Measurements from ENCODE around the gene PPP1R3C. TPM values are rescaled to one million over a fixed set of nuclear protein-coding genes. Genes with fewer than 3 reads are reported as not detected.

PPP1R3C gene
- total RNA-seq, 4 donors from 2014 or later, result 1.7 to 8.8 (median 5.1) TPM

- no peak for TF ChIP-seq CTCF (IDR thresholded peaks at IDR 0.05; ENCODE audit: low read depth)
These were observed 26.9 kb downstream of the PPP1R3C start for GRCh38 chr10:91605968-91606367.

DNA sequence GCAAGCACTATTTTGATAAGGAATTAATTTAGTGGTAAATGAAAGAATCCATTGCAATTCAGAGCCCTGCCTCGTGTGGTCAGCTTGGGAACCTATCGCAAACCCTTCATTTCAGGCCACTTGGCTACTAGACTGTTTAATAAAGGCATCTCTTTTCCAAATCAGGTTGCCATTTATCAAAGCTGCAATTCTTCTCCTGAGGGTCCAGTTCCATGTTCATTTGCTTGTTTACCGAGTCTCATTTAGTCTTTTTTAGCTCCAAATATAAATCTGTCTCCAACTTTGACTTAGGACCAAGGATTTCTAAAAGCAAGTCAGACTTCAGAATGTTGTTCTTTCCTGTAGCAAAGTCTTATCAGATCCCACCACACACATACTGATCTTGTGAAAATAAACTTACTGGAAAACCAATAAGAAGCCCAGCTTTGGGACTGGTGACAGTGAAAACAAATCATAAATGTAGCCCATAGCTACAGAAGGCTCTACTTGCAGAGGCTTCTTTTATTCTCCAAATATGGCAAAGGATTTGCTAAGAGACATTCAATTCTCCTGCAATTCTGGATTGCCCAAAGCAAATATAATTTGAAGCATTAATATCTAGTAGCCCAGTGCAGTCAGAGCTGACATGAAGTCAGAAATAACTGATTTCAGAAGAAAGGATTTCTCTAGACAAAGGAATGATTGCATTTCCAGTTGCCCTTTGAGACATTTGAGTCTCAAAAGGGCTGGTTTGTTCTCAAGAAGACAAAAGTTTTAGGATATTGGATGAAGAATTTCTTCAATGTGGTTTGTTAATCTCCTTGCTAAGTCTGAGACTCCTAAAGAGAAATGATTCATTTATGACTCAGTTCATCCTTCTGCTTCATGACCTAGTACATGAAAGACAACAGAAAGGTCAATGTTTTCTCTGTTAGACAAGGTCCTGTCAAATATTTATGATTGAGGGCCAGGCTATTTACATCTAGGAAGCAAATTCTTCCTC is 28.0 kb downstream of the PPP1R3C start:
- TF ChIP-seq CTCF (IDR thresholded peaks at IDR 0.05; ENCODE audit: low read depth), result no peak

DNA sequence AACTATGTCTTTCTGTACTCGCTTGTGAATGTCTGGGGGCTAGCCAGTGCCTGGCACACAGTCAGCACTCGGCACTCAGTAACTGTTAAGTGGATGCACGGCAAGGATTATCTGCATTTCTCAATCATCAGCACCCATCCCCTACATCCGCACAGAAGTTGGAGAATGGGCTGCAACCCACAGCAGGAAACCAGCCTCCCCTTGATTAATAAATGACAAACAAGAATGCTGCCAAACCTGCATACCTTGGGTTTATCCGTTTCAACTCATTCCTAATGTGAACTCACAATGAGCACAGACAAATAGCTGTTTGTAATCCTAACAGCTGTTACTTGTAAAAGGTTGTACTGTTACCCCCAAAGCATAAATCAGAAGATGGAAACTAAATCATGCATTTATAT is 28.9 kb downstream of the PPP1R3C start:
- no peak for TF ChIP-seq CTCF (IDR thresholded peaks at IDR 0.05; ENCODE audit: low read depth)

DNA sequence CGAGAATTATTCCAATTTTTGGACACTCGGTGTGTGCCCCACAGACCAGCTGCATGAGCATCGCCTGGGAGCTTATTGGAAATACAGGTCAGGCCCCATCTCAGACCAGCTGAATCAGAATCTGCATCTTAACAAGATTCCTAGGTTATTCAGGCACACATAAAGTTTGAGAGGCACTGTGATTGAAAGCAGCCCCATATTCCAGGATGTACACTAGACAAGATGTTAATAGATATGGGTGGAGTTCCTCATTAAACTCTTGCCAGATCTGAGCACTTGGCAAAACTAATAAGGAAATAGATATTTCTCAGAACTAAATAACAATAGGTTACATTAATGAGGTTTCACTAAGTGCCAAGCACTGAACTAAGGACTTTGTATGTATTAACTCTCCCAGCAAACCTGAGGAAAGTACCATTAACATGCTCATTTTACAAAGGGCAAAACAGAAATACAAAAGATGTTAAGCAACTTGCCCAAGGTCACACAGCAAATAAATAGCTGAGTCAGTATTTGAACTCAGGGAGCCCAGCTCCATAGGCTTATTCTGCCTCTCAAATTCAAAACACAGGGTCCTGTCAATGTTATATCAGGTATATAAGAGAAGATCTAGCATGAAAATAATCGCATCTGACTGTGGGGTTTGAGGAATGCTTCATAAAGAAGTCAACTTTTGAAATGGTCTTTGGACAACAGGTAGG is 29.9 kb downstream of the PPP1R3C start:
- TF ChIP-seq CTCF (IDR thresholded peaks at IDR 0.05; ENCODE audit: low read depth), result no peak

GRCh38 chr10:91602449-91602848 is 30.4 kb downstream of the PPP1R3C start:
- no peak for TF ChIP-seq CTCF (IDR thresholded peaks at IDR 0.05; ENCODE audit: low read depth)

DNA sequence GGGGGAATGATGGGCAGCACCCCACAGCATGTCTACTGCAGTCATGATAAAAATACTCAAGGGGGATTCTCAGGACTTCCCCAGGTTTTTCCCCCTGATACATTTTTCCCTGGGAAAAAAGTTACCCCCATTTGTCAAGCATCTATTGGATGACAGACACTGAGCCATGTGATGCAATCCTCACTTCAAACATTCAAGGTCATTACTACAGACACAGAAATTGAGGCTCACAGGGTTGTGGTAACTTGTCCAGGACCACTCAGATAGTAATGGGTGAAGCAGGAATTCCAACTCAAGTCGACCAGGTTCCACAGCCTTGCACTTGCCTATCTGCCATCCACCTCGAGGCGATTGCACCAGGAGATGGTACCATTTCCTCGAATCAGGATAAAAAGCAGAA is 31.7 kb downstream of the PPP1R3C start:
- no peak for TF ChIP-seq CTCF (IDR thresholded peaks at IDR 0.05; ENCODE audit: low read depth)

Measured in subcutaneous adipose tissue (tissue), 4 donors.